Neutrophil (primary cell): ENCODE results near the gene CRYBG3.

Experiments used
- H3K27ac ChIP-seq: fragments of 200-600 bp; sonication (generic); 2 replicates; pipeline ENCODE4 v1.5.1; 2016; ENCODE audit warnings: mild to moderate bottlenecking, moderate library complexity
- H3K27me3 ChIP-seq: fragments of 200-600 bp; sonication (generic); 2 replicates; pipeline ENCODE4 v1.6.0; 2016; ENCODE audit warnings: mild to moderate bottlenecking
- H3K36me3 ChIP-seq: fragments of 200-600 bp; sonication (generic); 2 replicates; pipeline ENCODE4 v1.5.1; 2017
- H3K4me1 ChIP-seq, 2 experiments: fragments of 200-600 bp in 1 of 2; sonication (generic) in 1 of 2; 1 replicate in 1 of 2; 2 replicates in 1 of 2; pipeline versions ENCODE4 v1.5.1 to v1.6.1; 2013 to 2016; ENCODE audit warnings: low read depth in 1 of 2, low read length in 1 of 2, mild to moderate bottlenecking in 1 of 2, moderate library complexity in 1 of 2; ENCODE audit not compliant: control insufficient read depth in 1 of 2, insufficient read depth in 1 of 2
- H3K4me3 ChIP-seq, 2 experiments: fragments of 200-600 bp in 1 of 2; sonication (generic) in 1 of 2; 1 replicate in 1 of 2; 2 replicates in 1 of 2; pipeline ENCODE4 v1.5.1; 2013 to 2016; ENCODE audit warnings: low read depth in 1 of 2, low read length in 1 of 2, mild to moderate bottlenecking in 1 of 2, moderate library complexity in 1 of 2
- H3K9me3 ChIP-seq: fragments of 200-600 bp; sonication (generic); 2 replicates; pipeline ENCODE4 v1.5.1; 2016
- TF ChIP-seq, protein P1 (sequence below): fragments of 200-600 bp; sonication (generic); IDR thresholded peaks from 2 replicates; pipeline ENCODE4 v1.5.1; 2016; ENCODE audit warnings: antibody characterized with exemption

Gene CRYBG3

GRCh38 chr3:97838393-97838792 lies 16.6 kb downstream of the CRYBG3 start:
- Histone ChIP-seq H3K27ac (no peak overlapping the region), H3K4me1 (no peaks in the 10 kb centered on the region), H3K27me3 (no peaks in the 10 kb centered on the region), H3K36me3 (no peaks in the 10 kb centered on the region), H3K4me3 (no peak overlapping the region), H3K9me3 (no peaks in the 10 kb centered on the region)
- TF ChIP-seq, protein P1, sequence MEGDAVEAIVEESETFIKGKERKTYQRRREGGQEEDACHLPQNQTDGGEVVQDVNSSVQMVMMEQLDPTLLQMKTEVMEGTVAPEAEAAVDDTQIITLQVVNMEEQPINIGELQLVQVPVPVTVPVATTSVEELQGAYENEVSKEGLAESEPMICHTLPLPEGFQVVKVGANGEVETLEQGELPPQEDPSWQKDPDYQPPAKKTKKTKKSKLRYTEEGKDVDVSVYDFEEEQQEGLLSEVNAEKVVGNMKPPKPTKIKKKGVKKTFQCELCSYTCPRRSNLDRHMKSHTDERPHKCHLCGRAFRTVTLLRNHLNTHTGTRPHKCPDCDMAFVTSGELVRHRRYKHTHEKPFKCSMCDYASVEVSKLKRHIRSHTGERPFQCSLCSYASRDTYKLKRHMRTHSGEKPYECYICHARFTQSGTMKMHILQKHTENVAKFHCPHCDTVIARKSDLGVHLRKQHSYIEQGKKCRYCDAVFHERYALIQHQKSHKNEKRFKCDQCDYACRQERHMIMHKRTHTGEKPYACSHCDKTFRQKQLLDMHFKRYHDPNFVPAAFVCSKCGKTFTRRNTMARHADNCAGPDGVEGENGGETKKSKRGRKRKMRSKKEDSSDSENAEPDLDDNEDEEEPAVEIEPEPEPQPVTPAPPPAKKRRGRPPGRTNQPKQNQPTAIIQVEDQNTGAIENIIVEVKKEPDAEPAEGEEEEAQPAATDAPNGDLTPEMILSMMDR = no peak

DNA sequence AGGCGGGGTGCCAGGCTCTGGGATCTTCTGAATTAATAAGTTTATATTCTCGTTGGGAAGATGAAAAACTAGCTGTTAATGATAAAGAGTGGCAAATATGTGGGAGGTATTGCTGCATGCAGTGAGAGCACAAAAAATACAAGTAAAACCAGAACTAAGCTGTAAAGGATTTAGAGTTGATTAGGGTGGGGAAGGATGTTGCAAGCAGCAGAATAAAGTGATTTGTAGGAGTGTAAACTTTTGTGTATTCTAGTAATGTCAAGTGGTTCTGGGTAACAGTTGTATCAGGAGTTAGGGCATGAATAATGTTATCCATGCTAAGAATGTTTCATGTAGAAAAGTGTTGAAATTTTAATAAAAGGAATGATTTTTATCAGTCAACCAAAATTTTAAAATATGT lies 18.1 kb downstream of the CRYBG3 start:
- Histone ChIP-seq H3K27me3 (no peaks in the 10 kb centered on the region), H3K9me3 (no peaks in the 10 kb centered on the region), H3K27ac (no peak overlapping the region), H3K4me3 (no peak overlapping the region), H3K4me1 (no peaks in the 10 kb centered on the region), H3K36me3 (no peaks in the 10 kb centered on the region)
- TF ChIP-seq, protein P1 = no peak

GRCh38 chr3:97841304-97841703 lies 19.5 kb downstream of the CRYBG3 start:
- TF ChIP-seq, protein P1 = no peak
- H3K27me3 ChIP-seq = no peaks in the 10 kb centered on the region

DNA sequence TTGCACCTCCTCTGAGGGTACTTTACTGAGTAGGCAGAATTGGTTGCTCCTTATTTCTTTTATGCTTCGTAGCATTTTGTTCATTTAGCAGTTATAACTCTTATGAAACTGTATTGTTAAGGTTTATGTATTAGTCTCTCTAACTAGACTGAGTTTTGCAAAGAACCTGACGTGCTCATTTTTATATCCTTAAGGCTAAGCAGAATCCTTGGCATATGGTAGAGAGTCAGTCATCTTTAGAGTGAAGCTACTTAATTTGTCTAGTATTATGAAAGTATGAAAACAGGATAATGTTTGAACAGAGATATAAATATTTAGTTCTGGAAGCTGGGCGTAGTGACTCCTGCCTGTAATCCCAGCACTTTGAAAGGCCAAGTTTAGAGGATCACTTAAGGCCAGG lies 20.1 kb downstream of the CRYBG3 start:
- Histone ChIP-seq H3K27me3 (no peaks in the 10 kb centered on the region), H3K36me3 (no peaks in the 10 kb centered on the region), H3K9me3 (no peaks in the 10 kb centered on the region), H3K4me3 (no peak overlapping the region), H3K27ac (no peak overlapping the region), H3K4me1 (no peaks in the 10 kb centered on the region)
- TF ChIP-seq, protein P1 = no peak

More at GRCh38 chr3:97841304-97841703, 19.5 kb downstream of the CRYBG3 start:
- H3K9me3 ChIP-seq = no peaks in the 10 kb centered on the region
- H3K27ac ChIP-seq = no peak overlapping the region
- H3K4me1 ChIP-seq = no peaks in the 10 kb centered on the region
- H3K4me3 ChIP-seq = no peak overlapping the region
- H3K36me3 ChIP-seq = no peaks in the 10 kb centered on the region

DNA sequence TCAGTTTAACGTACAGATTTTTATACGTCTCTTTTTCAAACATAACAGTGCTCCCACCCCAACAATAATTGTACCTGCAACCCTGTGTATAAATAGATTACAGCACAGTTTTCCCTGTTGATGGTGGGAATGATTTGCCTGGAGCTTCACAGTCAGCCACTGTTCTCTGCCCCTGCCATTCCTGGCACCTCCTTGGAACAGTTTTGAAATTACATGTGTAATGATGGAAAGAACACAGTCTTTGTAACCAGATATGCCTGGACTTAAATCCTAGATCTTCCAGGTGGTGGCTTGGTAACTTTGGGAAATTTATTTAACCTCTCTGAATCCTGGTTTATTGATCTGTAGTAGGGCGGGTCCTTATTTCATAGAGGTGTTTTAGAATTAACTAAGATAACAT lies 27.0 kb downstream of the CRYBG3 start:
- no peak overlapping the region for H3K27ac ChIP-seq
- no peak overlapping the region for H3K4me3 ChIP-seq
- no peaks in the 10 kb centered on the region for H3K36me3 ChIP-seq
- TF ChIP-seq, protein P1 = no peak
- H3K9me3 ChIP-seq = no peaks in the 10 kb centered on the region
- H3K4me1 ChIP-seq = no peaks in the 10 kb centered on the region
- H3K27me3 ChIP-seq = no peaks in the 10 kb centered on the region

GRCh38 chr3:97857401-97857800 lies 35.6 kb downstream of the CRYBG3 start:
- no peaks in the 10 kb centered on the region for H3K36me3 ChIP-seq
- TF ChIP-seq, protein P1 = no peak
- no peaks in the 10 kb centered on the region for H3K9me3 ChIP-seq
- H3K4me1 ChIP-seq = no peaks in the 10 kb centered on the region
- H3K27ac ChIP-seq = no peak overlapping the region
- no peak overlapping the region for H3K4me3 ChIP-seq
- H3K27me3 ChIP-seq = no peaks in the 10 kb centered on the region
